Hepatocyte (in vitro differentiated cells): ENCODE measurements around the gene ILDR2.

Experiments used
- EZH2 ChIP-seq: fragments of 200-600 bp; sonication (generic); IDR thresholded peaks from 2 replicates; pipeline ENCODE4 v1.6.1; 2016; ENCODE audit warnings: antibody characterized with exemption, mild to moderate bottlenecking, borderline replicate concordance
- TF ChIP-seq, protein P1 (sequence below): fragments of 200-600 bp; sonication (generic); IDR thresholded peaks from 2 replicates; pipeline ENCODE4 v1.5.1; 2016; ENCODE audit warnings: antibody characterized with exemption, mild to moderate bottlenecking; ENCODE audit not compliant: poor library complexity

DNA sequence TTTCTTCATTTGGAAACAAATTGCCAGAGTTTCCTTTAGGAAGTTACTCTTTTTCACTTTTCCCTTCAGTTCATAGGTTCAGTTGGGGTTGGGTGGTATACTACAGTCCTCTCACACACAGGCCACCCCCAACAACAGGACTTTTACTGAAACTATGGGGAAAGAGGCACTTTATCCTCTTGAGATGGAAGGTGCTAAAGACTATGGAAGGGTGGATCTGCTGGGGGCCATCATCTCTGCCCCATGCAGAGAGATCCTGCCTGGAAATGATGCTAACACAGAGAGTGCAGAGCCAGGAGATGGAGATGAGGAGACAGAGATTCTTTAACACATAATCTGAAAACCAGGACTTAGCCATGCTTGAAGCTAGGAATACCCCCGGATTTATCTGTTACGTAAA lies 24.3 kb downstream of the ILDR2 start:
- TF ChIP-seq, protein P1, sequence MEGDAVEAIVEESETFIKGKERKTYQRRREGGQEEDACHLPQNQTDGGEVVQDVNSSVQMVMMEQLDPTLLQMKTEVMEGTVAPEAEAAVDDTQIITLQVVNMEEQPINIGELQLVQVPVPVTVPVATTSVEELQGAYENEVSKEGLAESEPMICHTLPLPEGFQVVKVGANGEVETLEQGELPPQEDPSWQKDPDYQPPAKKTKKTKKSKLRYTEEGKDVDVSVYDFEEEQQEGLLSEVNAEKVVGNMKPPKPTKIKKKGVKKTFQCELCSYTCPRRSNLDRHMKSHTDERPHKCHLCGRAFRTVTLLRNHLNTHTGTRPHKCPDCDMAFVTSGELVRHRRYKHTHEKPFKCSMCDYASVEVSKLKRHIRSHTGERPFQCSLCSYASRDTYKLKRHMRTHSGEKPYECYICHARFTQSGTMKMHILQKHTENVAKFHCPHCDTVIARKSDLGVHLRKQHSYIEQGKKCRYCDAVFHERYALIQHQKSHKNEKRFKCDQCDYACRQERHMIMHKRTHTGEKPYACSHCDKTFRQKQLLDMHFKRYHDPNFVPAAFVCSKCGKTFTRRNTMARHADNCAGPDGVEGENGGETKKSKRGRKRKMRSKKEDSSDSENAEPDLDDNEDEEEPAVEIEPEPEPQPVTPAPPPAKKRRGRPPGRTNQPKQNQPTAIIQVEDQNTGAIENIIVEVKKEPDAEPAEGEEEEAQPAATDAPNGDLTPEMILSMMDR, result no peak
- TF ChIP-seq EZH2, result no peak
